ENCODE results near the gene AADACL4. TPM values are rescaled to one million over a fixed set of nuclear protein-coding genes. Genes with fewer than 3 reads are reported as not detected.

The AADACL4 gene
- total and polyA plus RNA-seq, 2 experiments from 2014 or later = not detected

DNA sequence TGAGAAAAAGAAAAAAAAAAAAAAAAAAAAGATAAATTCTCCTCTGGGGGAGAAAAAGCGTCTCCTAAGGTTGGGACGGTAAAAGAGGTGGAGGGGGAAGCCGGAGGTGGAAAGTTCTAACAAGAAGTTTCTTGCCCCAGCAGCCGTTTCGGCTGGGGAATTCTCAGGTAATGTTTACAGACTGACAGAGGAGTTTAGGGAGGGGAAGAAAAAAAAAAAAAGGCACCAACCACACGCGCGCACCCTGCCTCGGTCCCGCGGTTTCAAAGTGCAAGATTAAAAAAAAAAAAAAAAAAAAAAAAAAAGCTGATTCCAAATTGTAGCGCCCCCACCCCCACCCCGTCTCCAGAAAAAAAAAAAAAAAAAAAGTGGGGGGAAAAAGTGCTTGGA, 26.4 kb upstream of the AADACL4 start:
- H3K4me3 ChIP-seq = peak overlapping the region; percentile 63
- H3K4me1 ChIP-seq (ENCODE audit: low read depth) = peaks cover 5% of the 10 kb centered on the region
- no peak for DNase-seq (ENCODE audit: low read depth in 1 of 2, low spot score in 1 of 2)
- no peaks in the 10 kb centered on the region for H3K27me3 ChIP-seq
- H3K27ac ChIP-seq = no peak overlapping the region
- H3K36me3 ChIP-seq = no peaks in the 10 kb centered on the region
- no peaks in the 10 kb centered on the region for H3K9me3 ChIP-seq (ENCODE audit: low read depth)
- TF ChIP-seq, protein P1, sequence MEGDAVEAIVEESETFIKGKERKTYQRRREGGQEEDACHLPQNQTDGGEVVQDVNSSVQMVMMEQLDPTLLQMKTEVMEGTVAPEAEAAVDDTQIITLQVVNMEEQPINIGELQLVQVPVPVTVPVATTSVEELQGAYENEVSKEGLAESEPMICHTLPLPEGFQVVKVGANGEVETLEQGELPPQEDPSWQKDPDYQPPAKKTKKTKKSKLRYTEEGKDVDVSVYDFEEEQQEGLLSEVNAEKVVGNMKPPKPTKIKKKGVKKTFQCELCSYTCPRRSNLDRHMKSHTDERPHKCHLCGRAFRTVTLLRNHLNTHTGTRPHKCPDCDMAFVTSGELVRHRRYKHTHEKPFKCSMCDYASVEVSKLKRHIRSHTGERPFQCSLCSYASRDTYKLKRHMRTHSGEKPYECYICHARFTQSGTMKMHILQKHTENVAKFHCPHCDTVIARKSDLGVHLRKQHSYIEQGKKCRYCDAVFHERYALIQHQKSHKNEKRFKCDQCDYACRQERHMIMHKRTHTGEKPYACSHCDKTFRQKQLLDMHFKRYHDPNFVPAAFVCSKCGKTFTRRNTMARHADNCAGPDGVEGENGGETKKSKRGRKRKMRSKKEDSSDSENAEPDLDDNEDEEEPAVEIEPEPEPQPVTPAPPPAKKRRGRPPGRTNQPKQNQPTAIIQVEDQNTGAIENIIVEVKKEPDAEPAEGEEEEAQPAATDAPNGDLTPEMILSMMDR (IDR thresholded peaks at IDR 0.05; ENCODE audit: low read depth, low read length) = no peak

DNA sequence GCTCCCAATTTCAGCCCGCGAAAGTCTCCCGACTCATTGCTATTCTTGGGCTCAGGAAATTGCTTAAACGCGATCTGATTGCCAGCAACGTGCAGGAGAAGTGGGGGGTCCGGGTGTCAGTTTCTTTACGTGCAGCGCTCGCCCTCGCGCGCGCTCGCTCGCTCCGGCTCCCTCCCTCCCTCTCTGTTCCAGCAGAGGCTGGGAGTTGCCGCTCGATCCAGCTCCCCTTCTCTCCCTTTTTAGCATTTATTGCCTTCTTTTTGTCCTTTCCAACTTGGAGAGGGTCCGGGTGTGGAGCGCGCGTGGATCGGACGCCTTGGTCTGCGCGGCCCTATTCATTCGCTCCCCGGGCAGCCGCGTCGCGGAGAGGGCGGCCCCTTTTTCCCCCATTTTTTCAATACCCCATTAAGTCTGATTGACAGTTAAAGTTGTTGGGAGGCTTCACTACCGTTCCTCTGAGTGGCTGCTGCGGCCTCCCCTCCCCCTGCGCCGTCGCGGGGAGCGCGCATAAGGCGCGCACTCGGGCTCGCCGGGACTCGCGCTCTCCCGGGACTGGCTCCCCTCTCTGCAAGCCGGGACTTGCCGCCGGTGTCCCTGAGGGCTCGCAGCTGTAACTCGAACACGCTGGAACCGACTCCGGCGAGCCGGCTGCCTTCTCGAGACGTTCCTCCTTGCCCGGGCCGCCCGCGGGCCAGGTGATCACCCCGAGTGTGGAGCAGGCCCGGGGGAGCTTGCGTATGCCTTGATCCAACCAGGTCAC, 25.8 kb upstream of the AADACL4 start, which contains the start of gene DHRS3:
DHRS3 (minus strand) TSS at position 310 of the 760 bp plus-strand sequence. CDS start 862 bp downstream, outside the sequence.
- H3K27ac ChIP-seq = peak within 1 kb of the TSS; percentile 40
- peaks cover 5% of the 10 kb centered on the region for H3K4me1 ChIP-seq (ENCODE audit: low read depth)
- TF ChIP-seq, protein P1 (IDR thresholded peaks at IDR 0.05; ENCODE audit: low read depth, low read length) = no peak
- no peaks in the 10 kb centered on the region for H3K27me3 ChIP-seq
- H3K4me3 ChIP-seq = peak within 1 kb of the TSS; percentile 63
- peak; percentile 78 to 94 for DNase-seq (ENCODE audit: low read depth in 1 of 2, low spot score in 1 of 2)
- no peaks in the 10 kb centered on the region for H3K9me3 ChIP-seq (ENCODE audit: low read depth)
- no peaks in the 10 kb centered on the region for H3K36me3 ChIP-seq

DNA sequence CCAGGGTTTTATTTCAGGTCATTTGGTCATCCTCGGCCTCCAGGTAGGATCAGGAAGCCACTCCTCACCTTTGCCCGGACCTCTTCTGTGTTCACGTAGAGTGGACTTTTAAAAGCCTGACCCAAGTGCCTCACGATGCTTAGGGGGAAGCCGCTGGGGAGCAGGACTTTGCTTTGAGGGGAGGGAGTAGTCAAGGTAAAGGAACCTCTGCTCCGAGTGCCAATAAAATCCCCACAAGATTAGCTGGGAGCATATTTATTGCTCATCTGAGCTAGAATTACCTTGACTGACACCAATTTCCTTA, 25.3 kb upstream of the AADACL4 start:
- H3K27ac ChIP-seq = peak overlapping the region; percentile 40
- peak overlapping the region; percentile 63 for H3K4me3 ChIP-seq
- peaks cover 5% of the 10 kb centered on the region for H3K4me1 ChIP-seq (ENCODE audit: low read depth)

DNA sequence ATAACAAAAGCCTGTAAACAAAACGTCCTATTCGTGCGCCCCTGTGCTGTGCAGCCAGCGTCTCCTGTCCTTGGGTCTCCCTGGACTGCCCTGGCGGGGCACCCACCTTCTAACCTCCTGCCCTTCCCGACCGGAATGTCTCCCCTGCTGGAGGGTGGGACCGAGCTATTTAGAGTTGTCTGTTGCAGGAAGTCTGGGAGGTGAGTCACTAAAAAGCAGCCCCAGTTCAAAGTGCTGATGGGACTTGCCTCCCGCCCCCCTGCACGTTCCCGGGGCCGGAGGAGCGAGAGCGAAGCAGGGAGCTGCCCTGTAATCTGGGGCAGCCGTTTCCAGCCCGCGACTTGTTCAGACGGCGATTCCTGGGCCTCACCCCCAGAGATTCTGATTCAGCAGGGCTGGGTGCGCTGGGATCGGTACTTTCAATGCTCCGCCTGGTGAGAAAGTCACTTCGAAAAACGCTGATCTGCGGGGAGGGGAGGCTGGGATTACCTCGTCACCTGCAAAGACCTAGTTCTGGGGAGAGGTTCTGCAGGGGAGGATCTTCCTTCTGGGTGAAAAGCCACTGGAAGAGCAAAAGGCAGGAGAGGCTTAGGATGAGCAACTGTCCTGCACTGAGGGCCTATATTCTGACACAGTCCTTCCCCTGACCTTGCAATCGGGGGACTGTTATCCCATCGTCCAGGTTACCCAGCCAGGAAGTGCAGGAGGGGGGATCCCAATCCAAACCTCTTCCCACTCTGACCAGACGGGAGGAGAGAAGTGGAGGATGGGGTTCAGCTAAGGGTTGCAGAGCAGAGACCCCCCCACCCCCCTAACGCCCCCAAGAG, 24.7 kb upstream of the AADACL4 start:
- peak; percentile 63 to 91 for DNase-seq (ENCODE audit: low read depth in 1 of 2, low spot score in 1 of 2)
- Histone ChIP-seq H3K36me3 (no peaks in the 10 kb centered on the region), H3K9me3 (ENCODE audit: low read depth) (no peaks in the 10 kb centered on the region), H3K27me3 (no peaks in the 10 kb centered on the region), H3K4me3 (peak overlapping the region; percentile 63), H3K27ac (peak overlapping the region; percentile 26), H3K4me1 (ENCODE audit: low read depth) (peaks cover 5% of the 10 kb centered on the region)
- TF ChIP-seq, protein P1 (IDR thresholded peaks at IDR 0.05; ENCODE audit: low read depth, low read length) = no peak

More for the DNA sequence above, 25.3 kb upstream of the AADACL4 start:
- TF ChIP-seq, protein P1 (IDR thresholded peaks at IDR 0.05; ENCODE audit: low read depth, low read length) = no peak
- Histone ChIP-seq H3K27me3 (no peaks in the 10 kb centered on the region), H3K36me3 (no peaks in the 10 kb centered on the region), H3K9me3 (ENCODE audit: low read depth) (no peaks in the 10 kb centered on the region)
- no peak for DNase-seq (ENCODE audit: low read depth in 1 of 2, low spot score in 1 of 2)

DNA sequence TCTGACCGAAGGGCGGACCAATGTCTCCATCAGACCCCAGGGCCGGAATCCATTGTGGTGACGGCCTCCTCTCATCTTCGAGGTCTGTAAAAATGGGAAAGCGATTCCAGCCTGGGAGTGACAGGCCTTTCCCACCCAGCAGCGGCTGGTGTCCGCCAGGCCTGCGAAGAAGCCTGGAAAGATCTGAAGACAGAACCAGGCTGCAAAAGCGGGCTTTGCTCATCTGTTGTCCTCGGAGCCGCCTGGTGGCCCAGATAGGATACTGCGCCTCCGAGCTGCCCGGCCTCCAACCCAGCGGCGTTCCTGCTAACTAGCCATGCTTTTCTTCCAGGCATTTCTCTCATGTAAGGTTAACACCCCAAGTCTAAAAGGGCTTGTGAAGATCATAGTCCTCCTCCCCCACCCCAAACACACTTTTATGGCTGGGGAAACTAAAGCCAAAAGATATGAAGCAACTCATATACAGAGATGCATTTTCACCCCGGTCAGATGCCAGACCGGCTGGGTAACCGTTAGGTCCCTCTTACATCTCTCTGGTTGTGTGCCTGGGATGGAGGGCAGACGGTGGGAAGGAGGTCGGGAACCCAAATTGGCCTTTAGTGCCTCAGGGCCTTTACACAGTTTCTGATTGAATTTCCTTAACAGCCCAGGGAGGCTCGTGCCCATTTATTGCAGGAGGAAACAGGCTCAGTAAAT, 23.9 kb upstream of the AADACL4 start:
- H3K4me3 ChIP-seq = peak overlapping the region; percentile 63
- no peaks in the 10 kb centered on the region for H3K36me3 ChIP-seq
- TF ChIP-seq, protein P1 (IDR thresholded peaks at IDR 0.05; ENCODE audit: low read depth, low read length) = peak; percentile 96
- no peaks in the 10 kb centered on the region for H3K27me3 ChIP-seq
- H3K9me3 ChIP-seq (ENCODE audit: low read depth) = no peaks in the 10 kb centered on the region
- peaks cover 5% of the 10 kb centered on the region for H3K4me1 ChIP-seq (ENCODE audit: low read depth)
- DNase-seq (ENCODE audit: low read depth in 1 of 2, low spot score in 1 of 2) = peak; percentile 93
- H3K27ac ChIP-seq = no peak overlapping the region

Data from cardiac muscle cell (in vitro differentiated cells and primary cell).